Endothelial cell of umbilical vein (primary cell): ENCODE data around the gene COMT. TPM values are rescaled to one million over a fixed set of nuclear protein-coding genes. Genes with fewer than 3 reads are reported as not detected.

Experiments used
- BruUV-seq: library from RNA; stranded (reverse); fragments of 400-500 nt; replicated peaks from 2 replicates; lab custom pipeline; 2021; lab: Mats Ljungman, UMichigan
- CTCF ChIA-PET: fragments of 300-600, 350-600 bp; sonication (Branson Sonifier 250); formaldehyde crosslinking; loops from one replicate; lab custom pipeline; 2021; ENCODE audit warnings: antibody characterized with exemption, inconsistent platforms; lab: Charles Lee
- POLR2A ChIA-PET: fragments of 300-600, 350-600 bp; sonication (Branson Sonifier 250); formaldehyde crosslinking; loops from one replicate; lab custom pipeline; 2021; ENCODE audit warnings: antibody characterized with exemption, inconsistent platforms; lab: Charles Lee
- DNase-seq: peaks from one replicate; pipeline ENCODE4 v3.0.0-alpha.2; 2011; ENCODE audit warnings: low read depth, low spot score
- FAIRE-seq: peaks from 2 replicates; lab custom pipeline; 2011; peaks lifted over from hg19 to GRCh38; lab: Jason Lieb, UNC
- H2AFZ ChIP-seq: 2 replicates; pipeline ENCODE4 v1.6.0; 2012; ENCODE audit warnings: low read depth, low read length, control low read depth, inconsistent platforms
- H3K27ac ChIP-seq: 2 replicates; pipeline ENCODE4 v1.5.1; 2011; ENCODE audit warnings: low read depth, mild to moderate bottlenecking, control low read depth, low read length, moderate library complexity; ENCODE audit not compliant: insufficient read depth
- H3K27me3 ChIP-seq, 2 experiments: 2 replicates each; pipeline versions ENCODE4 v1.6.0 to v1.6.1; 2011; ENCODE audit warnings: low read length in 2 of 2, mixed read lengths in 1 of 2; ENCODE audit not compliant: control insufficient read depth in 2 of 2, insufficient read depth in 2 of 2
- H3K36me3 ChIP-seq, 2 experiments: 2 replicates in 1 of 2; 3 replicates in 1 of 2; pipeline ENCODE4 v1.5.1; 2011; ENCODE audit warnings: low read length in 2 of 2, mild to moderate bottlenecking in 1 of 2, moderate library complexity in 1 of 2; ENCODE audit not compliant: control insufficient read depth in 2 of 2, insufficient read depth in 2 of 2; ENCODE audit errors: extremely low read depth in 1 of 2
- H3K4me1 ChIP-seq: 3 replicates; pipeline ENCODE4 v1.5.1; 2011; ENCODE audit warnings: mild to moderate bottlenecking, low read length; ENCODE audit not compliant: control insufficient read depth, insufficient read depth; ENCODE audit errors: extremely low read depth
- H3K4me2 ChIP-seq: 2 replicates; pipeline ENCODE4 v1.6.1; 2011; ENCODE audit warnings: low read length, control low read depth, mixed read lengths; ENCODE audit not compliant: insufficient read depth
- H3K4me3 ChIP-seq, 3 experiments: fragments of 200-600 bp in 1 of 3; sonication (generic), shearing (Covaris generic) in 1 of 3; replicated peaks in 1 of 3; 2 replicates each; pipeline ENCODE4 v1.5.1; 2011 to 2016; ENCODE audit warnings: control low read depth in 3 of 3, low read length in 3 of 3, mild to moderate bottlenecking in 2 of 3, inconsistent platforms in 1 of 3, low read depth in 1 of 3, moderate library complexity in 1 of 3; ENCODE audit not compliant: insufficient read depth in 1 of 3
- H3K79me2 ChIP-seq: 2 replicates; pipeline ENCODE4 v1.6.0; 2012; ENCODE audit warnings: low read length, inconsistent platforms; ENCODE audit not compliant: control insufficient read depth, insufficient read depth
- H3K9ac ChIP-seq: replicated peaks from 2 replicates; pipeline ENCODE3; 2011; ENCODE audit warnings: low read length, control low read depth; ENCODE audit not compliant: insufficient read depth; ENCODE audit errors: extremely low read depth
- H3K9me1 ChIP-seq: replicated peaks from 3 replicates; pipeline ENCODE4 v1.6.0; 2011; ENCODE audit warnings: mild to moderate bottlenecking, low read length; ENCODE audit not compliant: control insufficient read depth, insufficient read depth; ENCODE audit errors: extremely low read depth
- H3K9me3 ChIP-seq: replicated peaks from 2 replicates; pipeline ENCODE4 v1.5.1; 2012; ENCODE audit warnings: low read length, inconsistent platforms; ENCODE audit not compliant: control insufficient read depth, insufficient read depth
- H4K20me1 ChIP-seq: replicated peaks from 2 replicates; pipeline ENCODE3; 2011; ENCODE audit warnings: mild to moderate bottlenecking, low read length; ENCODE audit not compliant: control insufficient read depth, insufficient read depth; ENCODE audit errors: extremely low read depth
- CTCF ChIP-seq, 2 donors: IDR thresholded peaks; 1 replicate in 1 of 2; 2 replicates in 1 of 2; pipeline ENCODE4 v1.5.1; 2011; ENCODE audit warnings: low read length in 2 of 2, mild to moderate bottlenecking in 2 of 2, moderate library complexity in 2 of 2, control low read depth in 1 of 2, inconsistent platforms in 1 of 2, low read depth in 1 of 2; ENCODE audit not compliant: insufficient read depth in 1 of 2; ENCODE audit errors: extremely low read depth in 1 of 2
- EZH2 ChIP-seq: IDR thresholded peaks from 2 replicates; pipeline ENCODE4 v1.6.1; 2012; ENCODE audit warnings: borderline replicate concordance, low read depth, mild to moderate bottlenecking, moderate library complexity, low read length, inconsistent platforms; ENCODE audit not compliant: severe bottlenecking
- FOS ChIP-seq: IDR thresholded peaks from 2 replicates; pipeline ENCODE4 v1.6.1; 2011; ENCODE audit warnings: mild to moderate bottlenecking, low read length, moderate library complexity, borderline replicate concordance; ENCODE audit not compliant: insufficient read depth
- GATA2 ChIP-seq: IDR thresholded peaks from 2 replicates; pipeline ENCODE4 v1.7.0; 2011; ENCODE audit warnings: low read depth, mild to moderate bottlenecking, moderate library complexity, mixed read lengths, low read length; ENCODE audit not compliant: insufficient read length, insufficient read depth
- JUN ChIP-seq: IDR thresholded peaks from 2 replicates; pipeline ENCODE4 v1.6.1; 2011; ENCODE audit warnings: borderline replicate concordance, low read depth; ENCODE audit not compliant: insufficient read length, insufficient read depth
- MAX ChIP-seq: IDR thresholded peaks from 2 replicates; pipeline ENCODE4 v1.6.1; 2011; ENCODE audit not compliant: insufficient read depth, insufficient read length
- MYC ChIP-seq: IDR thresholded peaks from one replicate; pipeline ENCODE4 v1.6.1; 2011; ENCODE audit warnings: mild to moderate bottlenecking, low read depth, low read length
- POLR2A ChIP-seq: IDR thresholded peaks from 2 replicates; pipeline ENCODE4 v1.6.1; 2012; ENCODE audit warnings: low read depth, mild to moderate bottlenecking, control low read depth, low read length
- POLR2AphosphoS5 ChIP-seq: IDR thresholded peaks from 2 replicates; pipeline ENCODE4 v1.6.1; 2012; ENCODE audit warnings: low read depth, mild to moderate bottlenecking, control low read depth, low read length, moderate library complexity; ENCODE audit not compliant: insufficient read depth
- dilution Hi-C: fragments of 300-500 bp; cut with MboI; formaldehyde crosslinking; loops from one replicate; pipeline ENCODE4 v1.15.0; 2019; ENCODE audit warnings: low sequenced_read_pairs; ENCODE audit not compliant: extremely low pct_ligation_motif_present
- intact Hi-C: fragments of 100-400 bp; cut with micrococcal nuclease; formaldehyde crosslinking; loops from one replicate; pipeline ENCODE4 v1.10.0; 2022
- polyA plus RNA-seq, 4 experiments: library from polyadenylated mRNA; depleted of rRNA in 3 of 4; stranded (reverse) in 3 of 4; unstranded in 1 of 4; fragments of >200 nt; gene quantifications; 2 replicates each; pipeline versions ENCODE4 v1.2.1 to v1.2.3, GENCODE V29; 2011 to 2012; ENCODE audit warnings: missing spikeins in 1 of 4
- total RNA-seq: library from RNA; stranded (reverse); gene quantifications from 2 replicates; pipeline ENCODE4 v1.2.3, GENCODE V29; 2021

Gene COMT
- total and polyA plus RNA-seq, 2 donors (not counting 3 experiments of a cell fraction or from before 2014, with no cell fraction given) = 221 to 537 TPM

GRCh38 chr22:20014526-20015186 lies 73.1 kb downstream of the COMT start:
- intact Hi-C loops = no loop called here
- POLR2A ChIA-PET = no interaction called here

More at GRCh38 chr22:20014526-20015186, 73.1 kb downstream of the COMT start:
- Histone ChIP-seq H3K36me3 (no peaks in the 10 kb centered on the region), H3K4me1 (peaks cover 8% of the 10 kb centered on the region), H3K79me2 (no peaks in the 10 kb centered on the region), H3K9me1 (no peaks in the 10 kb centered on the region), H3K9me3 (no peaks in the 10 kb centered on the region), H4K20me1 (no peaks in the 10 kb centered on the region), H3K4me2 (no peak overlapping the region), H3K27ac (no peak overlapping the region), H3K4me3 (no peak overlapping the region), H2AFZ (no peak overlapping the region), H3K9ac (no peak overlapping the region), H3K27me3 (no peaks in the 10 kb centered on the region)
- BruUV-seq = no TSS peak
- FAIRE-seq (no peak), DNase-seq (no peak)
- no peak for TF ChIP-seq POLR2AphosphoS5
- TF ChIP-seq MYC = no peak
- no peak for TF ChIP-seq JUN
- no peak for TF ChIP-seq POLR2A
- TF ChIP-seq CTCF (IDR thresholded peaks at IDR 0.05; ENCODE audit: extremely low read depth in 1 of 2, insufficient read depth in 1 of 2, low read depth in 1 of 2, low read length in 2 of 2) = no peak
- TF ChIP-seq GATA2 = no peak
- TF ChIP-seq FOS = no peak
- TF ChIP-seq EZH2 = no peak
- TF ChIP-seq MAX = no peak
- CTCF ChIA-PET = interaction anchor here (1.2 to 7.3 kb wide), 11 partner anchors 13 to 285 kb away, joined by 3 to 304 read pairs (median 18); no protein-coding TSS in a partner anchor
- dilution Hi-C loops = no loop called here
